Activated naive CD8-positive, alpha-beta T cell treated with anti-CD3 and anti-CD28 coated beads for 36 hours (primary cell): ENCODE results near the gene GRK5. TPM values are rescaled to one million over a fixed set of nuclear protein-coding genes. Genes with fewer than 3 reads are reported as not detected.

Experiments used
- DNase-seq: peaks from one replicate; pipeline ENCODE4 v3.0.0; 2021
- H3K27ac Mint-ChIP-seq: one replicate; pipeline ENCODE4 v1.8.0; 2022; ENCODE audit warnings: mild to moderate bottlenecking, moderate library complexity, mixed read lengths
- H3K27me3 Mint-ChIP-seq: one replicate; pipeline ENCODE4 v1.8.0; 2022; ENCODE audit warnings: mild to moderate bottlenecking, mixed read lengths
- H3K36me3 Mint-ChIP-seq: one replicate; pipeline ENCODE4 v1.8.0; 2021; ENCODE audit warnings: mild to moderate bottlenecking, mixed read lengths
- H3K4me1 Mint-ChIP-seq: one replicate; pipeline ENCODE4 v1.8.0; 2021; ENCODE audit warnings: mixed read lengths
- H3K4me3 Mint-ChIP-seq: one replicate; pipeline ENCODE4 v1.8.0; 2022; ENCODE audit warnings: mild to moderate bottlenecking, moderate library complexity, mixed read lengths
- H3K9me3 Mint-ChIP-seq: one replicate; pipeline ENCODE4 v1.8.0; 2022; ENCODE audit warnings: mixed read lengths
- total RNA-seq, 2 experiments: library from RNA; stranded (reverse); gene quantifications; one replicate each; pipeline ENCODE4 v1.2.3, GENCODE V29; 2021

GRK5 gene
- total RNA-seq, 2 experiments from 2014 or later: 12.8 TPM

GRCh38 chr10:119279441-119279840 is 72.1 kb downstream of the GRK5 start:
- Mint-ChIP-seq H3K27ac (no peak overlapping the region), H3K4me3 (no peak overlapping the region), H3K27me3 (no peaks in the 10 kb centered on the region), H3K36me3 (peaks cover 4% of the 10 kb centered on the region), H3K4me1 (peaks cover 21% of the 10 kb centered on the region), H3K9me3 (no peaks in the 10 kb centered on the region)
- DNase-seq: no peak

GRCh38 chr10:119281581-119282071 is 74.3 kb downstream of the GRK5 start:
- Mint-ChIP-seq H3K27me3 (no peaks in the 10 kb centered on the region), H3K4me1 (peaks cover 39% of the 10 kb centered on the region), H3K4me3 (no peak overlapping the region), H3K9me3 (no peaks in the 10 kb centered on the region), H3K36me3 (peaks cover 4% of the 10 kb centered on the region), H3K27ac (no peak overlapping the region)
- DNase-seq: no peak

GRCh38 chr10:119282446-119282845 is 75.1 kb downstream of the GRK5 start:
- Mint-ChIP-seq H3K4me3 (no peak overlapping the region), H3K36me3 (peaks cover 2% of the 10 kb centered on the region), H3K27me3 (no peaks in the 10 kb centered on the region), H3K27ac (no peak overlapping the region), H3K9me3 (no peaks in the 10 kb centered on the region), H3K4me1 (peaks cover 42% of the 10 kb centered on the region)
- DNase-seq: no peak

GRCh38 chr10:119283387-119283786 is 76.0 kb downstream of the GRK5 start:
- Mint-ChIP-seq H3K36me3 (no peaks in the 10 kb centered on the region), H3K4me1 (peaks cover 47% of the 10 kb centered on the region), H3K27ac (no peak overlapping the region), H3K9me3 (no peaks in the 10 kb centered on the region), H3K4me3 (no peak overlapping the region), H3K27me3 (no peaks in the 10 kb centered on the region)
- no peak for DNase-seq

GRCh38 chr10:119283818-119284217 is 76.4 kb downstream of the GRK5 start:
- Mint-ChIP-seq H3K27me3 (no peaks in the 10 kb centered on the region), H3K36me3 (no peaks in the 10 kb centered on the region), H3K4me1 (peaks cover 49% of the 10 kb centered on the region), H3K27ac (peak overlapping the region; percentile 57), H3K4me3 (no peak overlapping the region), H3K9me3 (no peaks in the 10 kb centered on the region)
- DNase-seq: no peak

GRCh38 chr10:119284679-119285096 is 77.3 kb downstream of the GRK5 start:
- no peak overlapping the region for H3K4me3 Mint-ChIP-seq
- H3K36me3 Mint-ChIP-seq: no peaks in the 10 kb centered on the region
- no peaks in the 10 kb centered on the region for H3K9me3 Mint-ChIP-seq

GRCh38 chr10:119285495-119286267 is 78.3 kb downstream of the GRK5 start:
- DNase-seq: no peak
- no peaks in the 10 kb centered on the region for H3K36me3 Mint-ChIP-seq
- no peaks in the 10 kb centered on the region for H3K9me3 Mint-ChIP-seq
- H3K4me3 Mint-ChIP-seq: peak overlapping the region; percentile 65
- H3K4me1 Mint-ChIP-seq: peaks cover 55% of the 10 kb centered on the region
- peak overlapping the region; percentile 83 for H3K27ac Mint-ChIP-seq
- no peaks in the 10 kb centered on the region for H3K27me3 Mint-ChIP-seq

More at GRCh38 chr10:119284679-119285096, 77.3 kb downstream of the GRK5 start:
- peak overlapping the region; percentile 83 for H3K27ac Mint-ChIP-seq
- DNase-seq: no peak
- no peaks in the 10 kb centered on the region for H3K27me3 Mint-ChIP-seq
- peaks cover 52% of the 10 kb centered on the region for H3K4me1 Mint-ChIP-seq

- Mint-ChIP-seq H3K36me3 (no peaks in the 10 kb centered on the region), H3K4me1 (peaks cover 60% of the 10 kb centered on the region), H3K4me3 (no peak overlapping the region), H3K9me3 (no peaks in the 10 kb centered on the region), H3K27me3 (no peaks in the 10 kb centered on the region), H3K27ac (peak overlapping the region; percentile 83)
- no peak for DNase-seq
These were observed 79.1 kb downstream of the GRK5 start for GRCh38 chr10:119286516-119286915.

- Mint-ChIP-seq H3K9me3 (peaks cover under 1% of the 10 kb centered on the region), H3K27ac (peak overlapping the region; percentile 83), H3K27me3 (no peaks in the 10 kb centered on the region), H3K4me3 (no peak overlapping the region), H3K4me1 (peaks cover 64% of the 10 kb centered on the region), H3K36me3 (peaks cover 2% of the 10 kb centered on the region)
- DNase-seq: no peak
These were observed 79.7 kb downstream of the GRK5 start for GRCh38 chr10:119286983-119287633.

GRCh38 chr10:119288574-119289001 is 81.2 kb downstream of the GRK5 start:
- Mint-ChIP-seq H3K9me3 (peaks cover 2% of the 10 kb centered on the region), H3K27ac (no peak overlapping the region), H3K4me1 (peaks cover 77% of the 10 kb centered on the region), H3K36me3 (peaks cover 2% of the 10 kb centered on the region), H3K27me3 (no peaks in the 10 kb centered on the region), H3K4me3 (no peak overlapping the region)
- no peak for DNase-seq

- Mint-ChIP-seq H3K9me3 (peaks cover 2% of the 10 kb centered on the region), H3K4me3 (no peak overlapping the region), H3K27me3 (no peaks in the 10 kb centered on the region), H3K36me3 (peaks cover 2% of the 10 kb centered on the region), H3K27ac (no peak overlapping the region), H3K4me1 (peaks cover 70% of the 10 kb centered on the region)
- no peak for DNase-seq
These were observed 82.0 kb downstream of the GRK5 start for GRCh38 chr10:119289227-119289920.

GRCh38 chr10:119290301-119291048 is 83.1 kb downstream of the GRK5 start:
- H3K27me3 Mint-ChIP-seq: no peaks in the 10 kb centered on the region
- no peak overlapping the region for H3K27ac Mint-ChIP-seq
- peaks cover 59% of the 10 kb centered on the region for H3K4me1 Mint-ChIP-seq
- no peak overlapping the region for H3K4me3 Mint-ChIP-seq
- H3K36me3 Mint-ChIP-seq: peaks cover 2% of the 10 kb centered on the region
- peaks cover 2% of the 10 kb centered on the region for H3K9me3 Mint-ChIP-seq
- DNase-seq: no peak

- Mint-ChIP-seq H3K27me3 (no peaks in the 10 kb centered on the region), H3K4me3 (no peak overlapping the region), H3K27ac (peak overlapping the region; percentile 49), H3K36me3 (peaks cover 6% of the 10 kb centered on the region), H3K4me1 (peaks cover 50% of the 10 kb centered on the region), H3K9me3 (peaks cover 2% of the 10 kb centered on the region)
- no peak for DNase-seq
These were observed 84.0 kb downstream of the GRK5 start for GRCh38 chr10:119291223-119291900.
